PC-3 (cell line): ENCODE data around the gene FOS. TPM values are rescaled to one million over a fixed set of nuclear protein-coding genes. Genes with fewer than 3 reads are reported as not detected.
A peak's percentile ranks its signal among the peaks of the same experiment; 100 is the strongest.

Source experiments
- ATAC-seq: fragments of 200-7000 bp; cut with Tn5 transposase; 2 replicates; pipeline ENCODE4 v1.9.1; 2020; ENCODE audit warnings: mild to moderate bottlenecking, moderate library complexity
- BruUV-seq: library from RNA; stranded (reverse); fragments of 400-500 nt; replicated peaks from 2 replicates; lab custom pipeline; 2021; lab: Mats Ljungman, UMichigan
- CTCF ChIA-PET: fragments of 300-600 bp; sonication (Branson Sonifier 250); formaldehyde crosslinking; loops from one replicate; lab custom pipeline; 2022; ENCODE audit warnings: antibody characterized with exemption; lab: Charles Lee
- POLR2A ChIA-PET: fragments of 300-600 bp; sonication (Branson Sonifier 250); formaldehyde crosslinking; loops from one replicate; lab custom pipeline; 2022; ENCODE audit warnings: antibody characterized with exemption; ENCODE audit not compliant: unreplicated experiment; lab: Charles Lee
- DNase-seq: peaks from one replicate; pipeline ENCODE4 v3.0.0-alpha.2; 2015
- H2AFZ ChIP-seq: fragments of 300-600 bp; sonication (generic); 2 replicates; pipeline ENCODE4 v1.6.0; 2016; ENCODE audit warnings: antibody characterized with exemption, low read length
- H3F3A ChIP-seq: fragments of 300-600 bp; sonication (generic); one replicate; pipeline ENCODE4 v1.6.0; 2017; ENCODE audit warnings: antibody characterized with exemption, low read length, control low read depth, mild to moderate bottlenecking; ENCODE audit not compliant: unreplicated experiment
- H3K27ac ChIP-seq: fragments of 300-600 bp; sonication (generic); 2 replicates; pipeline ENCODE4 v1.5.1; 2016; ENCODE audit warnings: mild to moderate bottlenecking, low read length
- H3K27me3 ChIP-seq: fragments of 300-600 bp; sonication (generic); 2 replicates; pipeline ENCODE4 v1.6.1; 2016; ENCODE audit warnings: low read length, mixed read lengths
- H3K36me3 ChIP-seq: fragments of 300-600 bp; sonication (generic); 2 replicates; pipeline ENCODE4 v1.6.1; 2016; ENCODE audit warnings: low read depth, mixed run types, low read length, mixed read lengths
- H3K4me1 ChIP-seq: fragments of 300-600 bp; sonication (generic); 2 replicates; pipeline ENCODE4 v1.5.1; 2016; ENCODE audit warnings: low read length; ENCODE audit not compliant: insufficient read depth
- H3K4me2 ChIP-seq: fragments of 300-600 bp; sonication (generic); 2 replicates; pipeline ENCODE4 v1.6.0; 2016; ENCODE audit warnings: low read length
- H3K4me3 ChIP-seq: fragments of 300-600 bp; sonication (generic); 2 replicates; pipeline ENCODE4 v1.5.1; 2016; ENCODE audit warnings: mild to moderate bottlenecking, low read length, mixed read lengths
- H3K79me2 ChIP-seq: fragments of 300-600 bp; sonication (generic); 2 replicates; pipeline ENCODE4 v1.6.1; 2017; ENCODE audit warnings: low read length, mixed read lengths
- H3K9ac ChIP-seq: fragments of 300-600 bp; sonication (generic); 2 replicates; pipeline ENCODE4 v1.6.0; 2016; ENCODE audit warnings: mild to moderate bottlenecking, low read length
- H3K9me2 ChIP-seq: fragments of 300-600 bp; sonication (generic); replicated peaks from 2 replicates; pipeline ENCODE4 v1.6.1; 2016; ENCODE audit warnings: mixed run types, low read length, mixed read lengths
- H3K9me3 ChIP-seq: fragments of 300-600 bp; sonication (generic); 2 replicates; pipeline ENCODE4 v1.6.1; 2016; ENCODE audit warnings: low read length, mixed read lengths
- H4K20me1 ChIP-seq: fragments of 300-600 bp; sonication (generic); 2 replicates; pipeline ENCODE4 v1.6.1; 2016; ENCODE audit warnings: low read length, mixed read lengths
- CTCF ChIP-seq: fragments of 300-600 bp; sonication (generic); conservative IDR thresholded peaks from 2 replicates; pipeline ENCODE4 v1.5.1; 2017; ENCODE audit warnings: antibody characterized with exemption, low read depth, mild to moderate bottlenecking, low read length
- EZH2 ChIP-seq: fragments of 300-600 bp; sonication (generic); IDR thresholded peaks from one replicate; pipeline ENCODE4 v1.6.1; 2017; ENCODE audit warnings: antibody characterized with exemption, mild to moderate bottlenecking, low read length; ENCODE audit not compliant: unreplicated experiment
- EZH2phosphoT487 ChIP-seq: fragments of 300-600 bp; sonication (generic); IDR thresholded peaks from 2 replicates; pipeline ENCODE4 v1.6.1; 2018; ENCODE audit warnings: mild to moderate bottlenecking, antibody characterized with exemption, low read length, borderline replicate concordance
- intact Hi-C: fragments of 100-400 bp; cut with micrococcal nuclease; formaldehyde crosslinking; loops from 2 replicates; pipeline ENCODE4 v1.9.0; 2023
- total RNA-seq: library from RNA; depleted of rRNA; stranded (reverse); fragments of >200 nt; gene quantifications from 2 replicates; pipeline ENCODE4 v1.2.3, GENCODE V29; 2014

The FOS gene
- total RNA-seq, 1 experiment from 2014 or later: 99.2 TPM

- CTCF ChIA-PET: no interaction called here
- 0 out of 2 replicates have a peak overlapping the region, but pooled peaks have one; percentile 16 for H2AFZ ChIP-seq
- intact Hi-C loops: no loop called here
Measured at GRCh38 chr14:75236467-75236866, 42.2 kb upstream of the FOS start.

GRCh38 chr14:75236901-75237419 lies 41.7 kb upstream of the FOS start:
- intact Hi-C loops: no loop called here
- no peak for ATAC-seq

More at GRCh38 chr14:75236467-75236866, 42.2 kb upstream of the FOS start:
- H3K9ac ChIP-seq: no peak overlapping the region
- no TSS peak for BruUV-seq
- peaks cover 6% of the 10 kb centered on the region; the same call in 1 of the 2 replicates for H3K4me1 ChIP-seq
- H3K27ac ChIP-seq: no peak overlapping the region
- DNase-seq (no peak), ATAC-seq (no peak)
- POLR2A ChIA-PET: no interaction called here
- H3K9me3 ChIP-seq: no peaks in the 10 kb centered on the region
- no peaks in the 10 kb centered on the region for H3K9me2 ChIP-seq
- no peaks in the 10 kb centered on the region for H3K79me2 ChIP-seq
- H3K4me3 ChIP-seq: no peak overlapping the region
- no peaks in the 10 kb centered on the region for H3K36me3 ChIP-seq
- TF ChIP-seq EZH2: no peak
- no peak for TF ChIP-seq EZH2phosphoT487
- TF ChIP-seq CTCF: no peak
- no peak overlapping the region for H3K4me2 ChIP-seq
- H3F3A ChIP-seq: no peaks in the 10 kb centered on the region
- no peaks in the 10 kb centered on the region for H3K27me3 ChIP-seq
- H4K20me1 ChIP-seq: no peaks in the 10 kb centered on the region

More at GRCh38 chr14:75236901-75237419, 41.7 kb upstream of the FOS start:
- no peak overlapping the region for H3K4me2 ChIP-seq
- H3K27ac ChIP-seq: no peak overlapping the region
- no peak overlapping the region for H3K9ac ChIP-seq
- DNase-seq: no peak
- no peaks in the 10 kb centered on the region for H3K9me3 ChIP-seq
- H2AFZ ChIP-seq: 0 out of 2 replicates have a peak overlapping the region, but pooled peaks have one; percentile 16
- H4K20me1 ChIP-seq: no peaks in the 10 kb centered on the region
- H3F3A ChIP-seq: no peaks in the 10 kb centered on the region
- peaks cover 6% of the 10 kb centered on the region; the same call in 1 of the 2 replicates for H3K4me1 ChIP-seq
- ChIA-PET POLR2A (no interaction called here), CTCF (no interaction called here)
- no peaks in the 10 kb centered on the region for H3K9me2 ChIP-seq
- no peaks in the 10 kb centered on the region for H3K36me3 ChIP-seq
- no peak overlapping the region for H3K4me3 ChIP-seq
- no peak for TF ChIP-seq CTCF
- TF ChIP-seq EZH2phosphoT487: no peak
- no TSS peak for BruUV-seq
- H3K79me2 ChIP-seq: no peaks in the 10 kb centered on the region
- H3K27me3 ChIP-seq: no peaks in the 10 kb centered on the region
